ENCODE measurements around the gene TSHR.
"Not testable (repeated sequence)": the region's sequence is repeated elsewhere in the genome, so short reads cannot be mapped to it uniquely, and the experiment has no call there.

Gene TSHR

GRCh38 chr14:81068176-81068782 lies 112.9 kb downstream of the TSHR start:
- DNase-seq, result no peak

- no peak for DNase-seq
Observed at GRCh38 chr14:81070511-81070910, 115.1 kb downstream of the TSHR start.

- no peak for DNase-seq
Observed at GRCh38 chr14:81085596-81085995, 130.2 kb downstream of the TSHR start.

DNA sequence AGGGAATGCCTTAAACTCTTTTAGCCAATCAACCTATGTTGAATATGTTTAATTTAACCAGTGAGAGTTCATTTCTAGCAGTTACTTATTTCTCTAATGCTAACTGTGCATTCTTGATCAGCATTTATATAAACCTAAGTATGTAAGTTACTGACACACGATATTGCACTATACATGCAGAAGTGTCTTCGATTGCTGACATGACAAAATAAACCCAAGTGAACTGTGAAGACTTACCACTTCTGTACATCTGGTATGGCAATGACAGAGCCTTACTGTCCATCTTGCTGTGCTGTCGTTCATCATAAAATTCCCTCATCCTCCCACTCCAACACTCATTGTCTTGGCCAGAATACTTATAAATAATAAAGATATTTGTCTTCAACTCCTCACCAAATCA lies 131.8 kb downstream of the TSHR start:
- no peak for DNase-seq

- DNase-seq, result no peak
Observed at GRCh38 chr14:81091139-81091538, 135.7 kb downstream of the TSHR start.

DNA sequence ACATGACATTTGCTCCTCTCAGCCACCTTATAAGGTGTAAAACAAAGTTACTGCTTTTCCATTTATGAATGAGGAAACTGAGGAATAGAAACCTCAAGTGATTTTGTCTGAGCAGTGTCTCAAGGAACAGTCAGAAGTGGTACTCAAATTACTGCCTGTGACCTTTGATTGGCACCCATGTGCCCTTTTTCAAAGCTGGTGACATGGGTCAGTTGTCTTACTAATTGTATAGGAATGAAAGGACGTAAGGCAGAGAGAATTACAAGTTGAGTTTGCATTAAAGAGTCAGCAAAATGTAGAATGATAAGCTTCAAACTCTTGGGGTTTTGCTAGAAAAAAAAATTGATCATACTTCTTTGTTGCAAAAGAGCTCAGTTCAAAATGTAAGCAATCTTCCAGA lies 136.2 kb downstream of the TSHR start:
- DNase-seq, result no peak

- no peak for DNase-seq
Observed at GRCh38 chr14:81093651-81094050, 138.2 kb downstream of the TSHR start.

DNA sequence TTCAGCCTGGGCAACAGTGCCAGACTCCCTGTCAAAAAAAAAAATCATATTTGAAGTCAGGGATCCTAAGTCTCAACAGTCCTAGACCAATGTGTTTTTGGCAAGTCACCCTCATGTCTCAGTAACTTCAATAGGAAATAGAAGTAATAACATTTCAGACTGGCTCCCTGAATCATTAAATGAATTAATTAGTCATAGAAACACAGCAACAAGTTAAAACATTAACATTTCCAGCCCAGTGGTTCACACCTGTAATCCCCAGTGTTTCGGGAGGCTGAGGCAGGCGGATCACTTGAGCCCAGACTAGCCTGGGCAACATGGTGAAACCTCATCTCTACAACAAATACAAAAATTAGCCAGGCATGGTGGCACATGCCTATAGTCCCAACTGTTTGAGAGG lies 140.1 kb downstream of the TSHR start:
- DNase-seq, result no peak

DNA sequence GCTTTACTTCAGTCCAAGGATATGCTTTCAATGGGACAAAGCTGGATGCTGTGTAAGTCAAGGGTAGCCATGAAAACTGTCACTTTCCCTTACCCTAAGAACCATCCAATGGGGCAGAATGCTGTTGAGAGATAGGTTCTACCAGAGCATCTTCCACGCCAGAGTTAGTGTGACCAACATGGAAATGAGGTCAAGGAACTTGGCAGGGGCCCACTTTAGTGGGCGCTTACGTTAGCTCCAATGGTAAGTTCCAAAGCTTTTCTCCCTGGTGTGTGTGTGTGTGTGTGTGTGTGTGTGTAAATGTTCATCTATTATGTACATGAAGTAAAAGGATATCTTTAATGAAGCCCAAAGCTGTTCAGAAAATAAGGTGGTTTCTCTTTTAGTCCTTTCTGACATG lies 141.2 kb downstream of the TSHR start:
- DNase-seq, result no peak

DNA sequence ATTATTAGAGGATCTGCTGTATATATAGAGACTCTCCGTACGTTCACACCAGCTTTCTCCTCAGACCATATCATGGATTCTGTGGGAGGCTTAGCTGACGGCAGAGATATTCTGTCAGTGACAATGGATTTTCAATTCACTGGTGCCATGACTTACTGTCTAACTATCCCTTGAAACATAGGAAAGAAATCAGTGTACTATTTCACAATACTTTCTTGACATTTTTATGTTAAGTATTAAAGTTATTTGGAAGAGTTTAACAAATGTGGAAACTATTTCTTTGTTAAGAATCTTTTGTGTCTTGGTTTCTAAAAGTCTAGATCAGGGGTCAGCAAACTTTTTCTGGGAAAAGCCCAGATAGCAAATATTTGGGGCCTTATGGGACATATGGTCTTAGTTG lies 146.8 kb downstream of the TSHR start:
- DNase-seq, result no peak

- no peak for DNase-seq
Observed at GRCh38 chr14:81103443-81103842, 148.0 kb downstream of the TSHR start.

GRCh38 chr14:81105378-81105777 lies 150.0 kb downstream of the TSHR start:
- DNase-seq, result no peak

DNA sequence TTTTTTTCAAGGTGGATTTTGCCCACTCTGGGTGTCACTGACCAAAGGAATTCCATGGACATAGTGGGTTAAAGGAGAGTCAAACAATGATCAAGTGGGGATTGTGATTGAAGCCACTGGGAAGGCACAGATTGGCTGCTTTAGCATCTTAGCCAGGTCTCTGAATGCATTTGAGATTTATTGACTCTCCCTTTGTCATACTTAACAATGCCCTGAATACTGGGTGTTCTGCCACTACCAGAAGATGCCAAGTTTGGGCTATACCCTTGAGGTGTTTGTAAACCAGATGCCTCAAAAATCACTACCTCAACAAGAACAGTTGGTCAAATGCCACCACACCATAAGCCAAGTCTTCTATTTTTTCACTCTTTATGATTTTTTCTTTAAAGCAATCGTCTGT lies 150.5 kb downstream of the TSHR start:
- DNase-seq, result no peak

GRCh38 chr14:81110186-81110585 lies 154.8 kb downstream of the TSHR start:
- DNase-seq, result no peak

- DNase-seq, result no peak
Observed at GRCh38 chr14:81113176-81113575, 157.8 kb downstream of the TSHR start.

DNA sequence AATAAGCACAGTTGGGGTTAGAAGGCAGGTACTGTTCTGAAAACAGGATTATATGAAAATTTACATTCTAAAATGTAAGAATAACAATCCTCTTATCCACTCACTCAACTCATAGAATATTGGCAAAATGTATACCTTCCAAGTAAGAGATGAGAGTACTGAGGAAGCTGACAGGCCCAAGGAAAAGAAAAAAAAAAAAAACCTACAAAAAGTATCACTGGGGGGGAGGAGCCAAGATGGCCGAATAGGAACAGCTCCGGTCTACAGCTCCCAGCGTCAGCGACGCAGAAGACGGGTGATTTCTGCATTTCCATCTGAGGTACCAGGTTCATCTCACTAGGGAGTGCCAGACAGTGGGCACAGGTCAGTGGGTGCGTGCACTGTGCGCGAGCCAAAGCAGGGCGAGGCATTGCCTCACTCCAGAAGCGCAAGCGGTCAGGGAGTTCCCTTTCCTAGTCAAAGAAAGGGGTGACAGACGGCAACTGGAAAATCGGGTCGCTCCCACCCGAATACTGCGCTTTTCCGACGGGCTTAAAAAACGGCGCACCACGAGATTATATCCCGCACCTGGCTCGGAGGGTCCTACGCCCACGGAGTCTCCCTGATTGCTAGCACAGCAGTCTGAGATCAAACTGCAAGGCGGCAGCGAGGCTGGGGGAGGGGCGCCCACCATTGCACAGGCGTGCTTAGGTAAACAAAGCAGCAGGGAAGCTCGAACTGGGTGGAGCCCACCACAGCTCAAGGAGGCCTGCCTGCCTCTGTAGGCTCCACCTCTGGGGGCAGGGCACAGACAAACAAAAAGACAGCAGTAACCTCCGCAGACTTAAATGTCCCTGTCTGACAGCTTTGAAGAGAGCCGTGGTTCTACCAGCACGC lies 158.8 kb downstream of the TSHR start:
- not testable (repeated sequence) for DNase-seq

GRCh38 chr14:81120501-81120900 lies 165.1 kb downstream of the TSHR start:
- no peak for DNase-seq

DNA sequence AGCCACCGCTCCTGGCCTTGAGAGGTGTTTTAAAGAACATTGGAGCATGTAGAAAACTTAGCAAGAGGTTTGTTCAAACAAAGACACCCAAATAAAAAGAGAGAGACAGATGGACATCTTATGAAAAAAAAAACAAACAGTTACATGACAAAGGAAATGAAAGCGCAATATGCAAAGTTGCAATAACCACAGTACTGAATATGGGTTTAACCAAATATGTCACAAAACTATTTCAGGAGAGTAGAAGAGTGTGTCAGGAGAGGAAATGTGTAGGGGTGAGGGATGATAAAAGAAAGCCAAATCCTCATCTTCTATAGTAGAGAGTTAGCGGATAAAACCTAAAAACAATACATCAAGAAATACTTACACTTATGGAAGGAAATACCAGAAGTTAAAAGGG lies 166.9 kb downstream of the TSHR start:
- DNase-seq, result no peak

- DNase-seq, result no peak
Observed at GRCh38 chr14:81123811-81124210, 168.4 kb downstream of the TSHR start.

DNA sequence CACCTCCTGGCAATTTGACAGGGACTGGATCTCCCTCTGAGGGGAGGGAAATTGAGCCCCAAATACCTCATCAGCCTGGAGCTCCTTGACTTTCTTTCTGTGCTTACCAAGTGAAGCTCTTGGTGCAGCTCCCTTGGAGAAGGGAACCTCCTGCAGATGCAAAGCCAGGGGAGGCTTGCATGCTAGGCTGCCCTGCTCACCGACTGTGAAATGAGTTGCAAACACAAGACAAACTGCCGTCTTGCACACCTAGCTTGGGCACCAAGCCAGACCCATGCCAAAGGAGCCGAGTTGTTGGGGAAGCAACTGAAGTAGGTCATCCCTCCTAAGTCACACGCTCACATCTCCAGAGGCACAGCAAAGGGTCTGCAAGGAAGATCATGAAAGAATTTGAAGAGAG lies 170.1 kb downstream of the TSHR start:
- no peak for DNase-seq

DNA sequence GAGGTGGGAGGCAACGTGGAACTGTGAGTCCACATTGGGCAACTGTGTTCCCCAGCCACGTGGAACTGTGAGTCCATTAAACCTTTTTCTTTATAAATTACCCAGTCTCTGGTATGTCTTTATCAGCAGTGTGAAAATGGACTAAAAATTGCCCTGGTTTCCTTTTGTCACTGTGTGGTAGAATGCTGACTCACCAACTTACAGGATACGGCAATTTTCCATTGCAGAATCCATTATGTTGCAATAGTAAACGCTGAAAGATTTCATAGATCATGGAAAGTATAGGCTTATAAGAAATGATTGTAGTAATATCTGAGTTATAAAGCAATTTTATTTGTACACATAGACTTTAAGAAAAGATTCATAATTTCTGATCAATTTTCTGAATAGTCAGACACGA lies 172.4 kb downstream of the TSHR start:
- DNase-seq, result no peak

DNA sequence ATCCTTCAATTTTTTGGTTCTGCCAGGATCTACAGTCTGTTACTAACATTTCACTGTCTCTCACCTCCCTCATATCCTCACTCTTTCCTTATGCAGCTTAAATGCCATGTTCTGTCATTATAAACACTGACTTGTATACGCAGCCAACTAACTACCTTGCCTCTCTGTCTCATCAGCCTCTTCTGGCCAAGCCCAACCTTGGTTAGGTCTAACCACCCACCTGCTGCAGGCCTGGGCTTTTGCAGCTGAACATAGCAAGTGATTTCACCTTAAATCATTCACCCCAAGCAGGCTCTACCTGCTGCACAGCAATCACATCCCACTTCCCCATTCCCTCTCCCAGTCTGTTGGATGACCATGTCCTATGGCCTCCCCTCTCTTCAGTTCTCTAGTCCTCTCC lies 173.8 kb downstream of the TSHR start:
- DNase-seq, result no peak

DNA sequence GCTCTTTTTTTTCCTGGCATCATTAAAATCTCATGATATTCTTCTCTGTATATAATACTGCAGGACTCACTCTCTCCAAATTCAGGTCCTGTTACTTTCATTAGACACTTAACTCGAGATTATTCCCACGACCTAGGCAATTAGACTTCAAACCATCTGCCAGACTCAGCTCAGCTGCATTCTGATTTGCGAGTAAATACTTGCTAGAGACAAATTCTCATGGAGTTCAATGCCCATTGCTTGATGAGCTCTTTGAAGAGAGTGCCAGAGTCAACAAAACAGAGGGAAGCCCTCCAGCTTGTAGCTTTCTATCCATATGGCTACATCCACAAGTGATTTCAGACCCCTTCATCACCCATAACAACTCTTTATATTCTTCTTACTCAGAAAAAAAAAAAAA lies 177.0 kb downstream of the TSHR start:
- DNase-seq, result no peak

Data from hypothalamus (tissue), 51 donors.